Measurements from ENCODE around the gene KIAA1958.

KIAA1958 gene

DNA sequence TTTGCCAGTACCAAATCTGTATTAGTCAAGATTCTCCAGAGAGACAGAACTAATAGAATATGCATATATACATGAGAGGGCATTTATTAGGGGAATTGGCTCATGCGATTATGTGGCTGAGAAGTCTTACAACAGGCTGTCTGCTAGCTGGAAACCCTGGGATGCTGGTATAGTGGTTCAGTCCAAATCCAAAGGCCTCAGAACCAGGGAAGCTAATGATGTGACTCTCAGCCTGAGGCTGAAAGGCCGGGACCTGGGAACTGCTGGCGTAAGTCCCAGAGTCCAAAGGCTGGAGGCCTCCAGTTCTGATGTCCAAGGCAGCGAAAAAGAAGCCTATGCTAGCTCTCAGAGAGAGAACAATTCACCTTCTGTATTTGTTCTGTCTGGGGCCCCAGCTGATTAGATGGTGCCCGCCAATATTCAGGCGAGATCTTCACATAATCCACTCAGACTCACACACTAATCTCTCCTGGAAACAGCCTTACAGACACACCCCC is 84.1 kb downstream of the KIAA1958 start:
- in situ Hi-C loops (cut with HindIII; ENCODE audit: low pct_ligation_motif_present, low sequenced_read_pairs): no loop called here
- TF ChIP-seq, protein P1, sequence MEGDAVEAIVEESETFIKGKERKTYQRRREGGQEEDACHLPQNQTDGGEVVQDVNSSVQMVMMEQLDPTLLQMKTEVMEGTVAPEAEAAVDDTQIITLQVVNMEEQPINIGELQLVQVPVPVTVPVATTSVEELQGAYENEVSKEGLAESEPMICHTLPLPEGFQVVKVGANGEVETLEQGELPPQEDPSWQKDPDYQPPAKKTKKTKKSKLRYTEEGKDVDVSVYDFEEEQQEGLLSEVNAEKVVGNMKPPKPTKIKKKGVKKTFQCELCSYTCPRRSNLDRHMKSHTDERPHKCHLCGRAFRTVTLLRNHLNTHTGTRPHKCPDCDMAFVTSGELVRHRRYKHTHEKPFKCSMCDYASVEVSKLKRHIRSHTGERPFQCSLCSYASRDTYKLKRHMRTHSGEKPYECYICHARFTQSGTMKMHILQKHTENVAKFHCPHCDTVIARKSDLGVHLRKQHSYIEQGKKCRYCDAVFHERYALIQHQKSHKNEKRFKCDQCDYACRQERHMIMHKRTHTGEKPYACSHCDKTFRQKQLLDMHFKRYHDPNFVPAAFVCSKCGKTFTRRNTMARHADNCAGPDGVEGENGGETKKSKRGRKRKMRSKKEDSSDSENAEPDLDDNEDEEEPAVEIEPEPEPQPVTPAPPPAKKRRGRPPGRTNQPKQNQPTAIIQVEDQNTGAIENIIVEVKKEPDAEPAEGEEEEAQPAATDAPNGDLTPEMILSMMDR (IDR thresholded peaks at IDR 0.05; ENCODE audit: low read depth, low read length, missing control alignments): no peak
- no peaks in the 10 kb centered on the region for H3K36me3 ChIP-seq (replicated peaks)
- H3K27ac ChIP-seq: no peak overlapping the region
- no peak overlapping the region for H3K4me3 ChIP-seq (ENCODE audit: low read depth, low read length)
- no peak for DNase-seq
- H3K27me3 ChIP-seq (replicated peaks): no peaks in the 10 kb centered on the region

DNA sequence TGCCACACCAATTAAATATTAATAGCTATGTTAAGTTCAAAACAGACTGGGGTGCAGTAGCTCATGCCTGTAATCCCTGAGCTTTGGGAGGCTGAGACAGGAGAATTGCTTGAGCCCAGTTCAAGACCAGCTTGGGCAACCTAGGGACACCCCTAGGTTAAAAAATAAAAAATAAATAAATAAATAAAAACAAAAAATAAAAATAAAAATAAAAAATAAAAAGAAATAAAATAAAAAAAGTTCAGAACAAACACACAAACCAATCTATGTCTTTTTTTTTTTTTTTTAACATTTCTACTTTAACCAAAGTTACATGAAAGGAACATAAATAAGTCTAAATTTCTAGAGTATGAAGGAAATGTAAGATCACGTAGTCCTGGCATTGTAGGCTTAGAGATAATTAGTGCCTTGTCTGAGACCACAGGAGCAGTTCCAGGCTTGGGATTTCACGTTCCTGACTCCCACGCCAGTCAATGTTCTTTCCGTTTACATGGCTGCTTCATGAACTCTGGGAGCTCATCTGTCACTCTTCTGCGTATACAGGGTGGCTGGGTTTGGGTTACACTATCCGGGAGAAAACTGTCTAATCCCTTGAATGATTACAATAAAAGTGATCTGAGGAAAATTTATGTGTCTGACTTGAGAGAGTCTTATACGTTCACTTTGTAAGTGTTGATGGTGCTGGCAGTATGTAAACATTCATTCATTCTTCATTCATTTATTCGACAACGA is 85.2 kb downstream of the KIAA1958 start:
- DNase-seq: no peak
- Histone ChIP-seq H3K4me3 (ENCODE audit: low read depth, low read length) (no peak overlapping the region), H3K36me3 (replicated peaks) (no peaks in the 10 kb centered on the region), H3K27ac (no peak overlapping the region), H3K27me3 (replicated peaks) (no peaks in the 10 kb centered on the region)
- in situ Hi-C loops (cut with HindIII; ENCODE audit: low pct_ligation_motif_present, low sequenced_read_pairs): no loop called here
- TF ChIP-seq, protein P1 (IDR thresholded peaks at IDR 0.05; ENCODE audit: low read depth, low read length, missing control alignments): no peak

DNA sequence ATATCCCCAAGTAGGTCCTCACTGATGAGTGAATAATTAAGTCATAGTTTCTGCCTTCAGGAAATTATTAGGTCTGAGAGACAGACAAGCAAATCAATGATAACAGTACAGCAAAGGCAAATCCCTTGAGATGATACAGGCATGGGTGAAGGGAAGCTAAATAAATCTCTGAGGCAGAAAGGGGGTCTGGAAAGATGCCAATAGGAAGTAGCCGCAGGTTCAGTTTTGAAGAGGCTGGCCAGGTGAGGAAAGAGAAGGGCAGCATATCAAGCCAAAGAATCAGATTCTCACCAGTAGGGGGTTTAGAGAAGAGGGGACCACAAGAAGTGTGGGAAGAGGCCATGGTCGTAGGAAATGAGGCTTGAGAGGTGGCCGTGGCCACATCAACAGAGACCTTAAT is 85.8 kb downstream of the KIAA1958 start:
- in situ Hi-C loops (cut with HindIII; ENCODE audit: low pct_ligation_motif_present, low sequenced_read_pairs): no loop called here
- no peak overlapping the region for H3K27ac ChIP-seq
- DNase-seq: no peak
- no peak overlapping the region for H3K4me3 ChIP-seq (ENCODE audit: low read depth, low read length)
- H3K36me3 ChIP-seq (replicated peaks): no peaks in the 10 kb centered on the region
- no peaks in the 10 kb centered on the region for H3K27me3 ChIP-seq (replicated peaks)
- TF ChIP-seq, protein P1 (IDR thresholded peaks at IDR 0.05; ENCODE audit: low read depth, low read length, missing control alignments): peak; percentile 10

DNA sequence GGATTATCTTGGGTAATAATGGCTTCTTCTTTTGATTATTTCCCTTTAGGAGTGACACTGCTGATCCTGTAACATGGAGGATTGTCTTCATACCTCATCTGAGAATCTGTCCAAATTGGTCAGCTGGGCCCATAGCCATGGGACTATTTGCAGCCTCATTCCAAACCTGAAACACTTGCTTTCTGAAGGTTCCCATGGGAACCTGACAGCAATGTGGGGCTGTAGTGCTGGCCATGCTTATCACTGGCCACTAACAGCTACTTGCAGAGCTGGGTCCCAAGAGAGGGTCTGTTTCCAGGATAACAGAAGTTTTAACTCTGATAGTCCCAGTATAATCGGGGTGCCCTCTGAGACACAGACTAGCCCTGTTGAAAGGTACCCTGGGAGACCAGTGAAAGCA is 87.4 kb downstream of the KIAA1958 start:
- in situ Hi-C loops (cut with HindIII; ENCODE audit: low pct_ligation_motif_present, low sequenced_read_pairs): no loop called here
- no peaks in the 10 kb centered on the region for H3K36me3 ChIP-seq (replicated peaks)
- H3K27ac ChIP-seq: no peak overlapping the region
- TF ChIP-seq, protein P1 (IDR thresholded peaks at IDR 0.05; ENCODE audit: low read depth, low read length, missing control alignments): no peak
- H3K27me3 ChIP-seq (replicated peaks): no peaks in the 10 kb centered on the region
- H3K4me3 ChIP-seq (ENCODE audit: low read depth, low read length): no peak overlapping the region
- no peak for DNase-seq

DNA sequence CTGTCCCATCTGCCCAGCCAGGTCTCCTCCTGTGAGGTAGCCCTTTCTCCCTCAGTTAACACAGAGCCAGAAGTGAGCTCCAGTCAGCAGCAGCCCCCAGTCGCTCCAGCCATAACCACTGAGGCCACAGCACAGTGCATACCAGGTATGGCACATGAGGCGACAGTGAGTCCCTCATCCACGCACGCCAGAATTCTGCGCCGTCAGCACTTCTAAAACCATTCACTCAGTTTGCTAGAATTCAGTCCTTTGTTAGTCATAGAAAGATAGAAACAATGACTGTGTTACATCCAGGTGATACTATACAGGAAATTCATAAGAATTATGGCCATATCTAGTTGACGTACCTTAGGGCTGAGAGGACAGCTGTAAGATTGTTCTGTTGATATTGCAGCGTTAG is 88.5 kb downstream of the KIAA1958 start:
- TF ChIP-seq, protein P1 (IDR thresholded peaks at IDR 0.05; ENCODE audit: low read depth, low read length, missing control alignments): no peak
- Histone ChIP-seq H3K36me3 (replicated peaks) (no peaks in the 10 kb centered on the region), H3K4me3 (ENCODE audit: low read depth, low read length) (no peak overlapping the region), H3K27ac (no peak overlapping the region), H3K27me3 (replicated peaks) (no peaks in the 10 kb centered on the region)
- in situ Hi-C loops (cut with HindIII; ENCODE audit: low pct_ligation_motif_present, low sequenced_read_pairs): no loop called here
- DNase-seq: no peak

All from brain microvascular endothelial cell (primary cell).